Endodermal cell (in vitro differentiated cells): ENCODE data around the gene SPON2. TPM values are rescaled to one million over a fixed set of nuclear protein-coding genes. Genes with fewer than 3 reads are reported as not detected.
A peak's percentile ranks its signal among the peaks of the same experiment; 100 is the strongest.
"Not testable (repeated sequence)": the region's sequence is repeated elsewhere in the genome, so short reads cannot be mapped to it uniquely, and the experiment has no call there.

Source experiments
- DNase-seq: peaks from one replicate; pipeline ENCODE4 v3.0.0-alpha.2; 2017
- H3K27ac ChIP-seq: 2 replicates; pipeline ENCODE4 v1.5.1; 2013; ENCODE audit warnings: mild to moderate bottlenecking, low read depth, low read length, moderate library complexity
- H3K27me3 ChIP-seq: 2 replicates; pipeline ENCODE4 v1.6.1; 2013; ENCODE audit warnings: mild to moderate bottlenecking, low read length, moderate library complexity; ENCODE audit not compliant: insufficient read depth, control insufficient read depth, poor library complexity, severe bottlenecking
- H3K36me3 ChIP-seq: 2 replicates; pipeline ENCODE4 v1.7.0; 2013; ENCODE audit warnings: mild to moderate bottlenecking, low read length, moderate library complexity; ENCODE audit not compliant: control insufficient read depth, insufficient read depth
- H3K4me1 ChIP-seq: one replicate; pipeline ENCODE4 v1.7.0; 2013; ENCODE audit warnings: low read length; ENCODE audit not compliant: control insufficient read depth, insufficient read depth
- H3K4me3 ChIP-seq: 2 replicates; pipeline ENCODE4 v1.5.1; 2013; ENCODE audit warnings: mild to moderate bottlenecking, low read length, moderate library complexity
- H3K9ac ChIP-seq: 2 replicates; pipeline ENCODE4 v1.6.1; 2013; ENCODE audit warnings: mild to moderate bottlenecking, low read length, moderate library complexity; ENCODE audit not compliant: poor library complexity, severe bottlenecking; ENCODE audit errors: extremely low read depth
- H3K9me3 ChIP-seq: 2 replicates; pipeline ENCODE4 v1.6.1; 2013; ENCODE audit warnings: mild to moderate bottlenecking, low read length, moderate library complexity; ENCODE audit not compliant: control insufficient read depth
- H3K27ac Mint-ChIP-seq: 2 replicates; pipeline ENCODE4 v1.8.0; 2020; ENCODE audit warnings: mixed read lengths
- H3K27me3 Mint-ChIP-seq: 2 replicates; pipeline ENCODE4 v1.8.0; 2021; ENCODE audit warnings: mild to moderate bottlenecking, mixed read lengths; ENCODE audit not compliant: insufficient read depth
- H3K36me3 Mint-ChIP-seq: 2 replicates; pipeline ENCODE4 v1.8.0; 2020; ENCODE audit warnings: low read depth, mixed read lengths
- H3K4me1 Mint-ChIP-seq: 2 replicates; pipeline ENCODE4 v1.8.0; 2020; ENCODE audit warnings: mixed read lengths
- H3K4me3 Mint-ChIP-seq: 2 replicates; pipeline ENCODE4 v1.8.0; 2020; ENCODE audit warnings: mild to moderate bottlenecking, moderate library complexity, mixed read lengths
- H3K9me3 Mint-ChIP-seq: 2 replicates; pipeline ENCODE4 v1.8.0; 2020; ENCODE audit warnings: mild to moderate bottlenecking, mixed read lengths
- WGBS, 2 experiments: methylation state at CpG; one replicate each; pipeline versions ENCODE4 v1.1.5 to v1.1.7; 2013; ENCODE audit warnings: missing lambda C conversion rate in 2 of 2, mixed read lengths in 1 of 2; ENCODE audit not compliant: insufficient coverage in 1 of 2, insufficient read length in 1 of 2; 5-methylcytosine and 5-hydroxymethylcytosine counted together
- total RNA-seq, 2 donors: library from RNA; stranded (reverse); fragmentation: NEBNext Ultra II Directional in 1 of 2; extraction: Animal tissue kit (Norgen Biotek cat#: 25700) in 1 of 2; gene quantifications; 2 replicates in 1 of 2; 3 replicates in 1 of 2; pipeline ENCODE4 v1.2.1, GENCODE V29; 2021
- TF ChIP-seq, protein P1 (sequence below): fragments of 200-600 bp; sonication (generic); conservative IDR thresholded peaks from 2 replicates; pipeline ENCODE4 v1.5.0; 2021; ENCODE audit warnings: antibody characterized with exemption, mild to moderate bottlenecking

SPON2 gene
- total RNA-seq, 2 donors from 2014 or later: 1.4 to 2.6 TPM

DNA sequence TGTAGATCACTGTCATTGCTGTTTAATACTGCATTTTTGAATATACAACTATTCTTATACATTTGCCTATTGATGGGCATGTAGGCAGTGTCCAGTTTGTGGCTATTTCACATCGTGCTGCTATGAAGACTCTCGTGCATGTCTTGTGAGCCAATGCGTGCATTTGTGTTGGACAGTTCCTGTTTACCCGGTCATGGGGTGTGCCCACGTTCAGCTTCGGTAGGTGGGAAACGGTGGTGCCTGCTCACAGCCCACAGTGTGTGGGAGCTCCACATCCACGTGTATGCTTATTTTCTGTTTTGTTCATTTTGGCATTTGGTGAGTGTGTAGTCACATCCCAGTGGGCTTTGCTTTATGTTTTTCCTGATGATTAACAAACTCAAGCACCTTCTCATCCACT, 39.4 kb downstream of the SPON2 start:
- TF ChIP-seq, protein P1, sequence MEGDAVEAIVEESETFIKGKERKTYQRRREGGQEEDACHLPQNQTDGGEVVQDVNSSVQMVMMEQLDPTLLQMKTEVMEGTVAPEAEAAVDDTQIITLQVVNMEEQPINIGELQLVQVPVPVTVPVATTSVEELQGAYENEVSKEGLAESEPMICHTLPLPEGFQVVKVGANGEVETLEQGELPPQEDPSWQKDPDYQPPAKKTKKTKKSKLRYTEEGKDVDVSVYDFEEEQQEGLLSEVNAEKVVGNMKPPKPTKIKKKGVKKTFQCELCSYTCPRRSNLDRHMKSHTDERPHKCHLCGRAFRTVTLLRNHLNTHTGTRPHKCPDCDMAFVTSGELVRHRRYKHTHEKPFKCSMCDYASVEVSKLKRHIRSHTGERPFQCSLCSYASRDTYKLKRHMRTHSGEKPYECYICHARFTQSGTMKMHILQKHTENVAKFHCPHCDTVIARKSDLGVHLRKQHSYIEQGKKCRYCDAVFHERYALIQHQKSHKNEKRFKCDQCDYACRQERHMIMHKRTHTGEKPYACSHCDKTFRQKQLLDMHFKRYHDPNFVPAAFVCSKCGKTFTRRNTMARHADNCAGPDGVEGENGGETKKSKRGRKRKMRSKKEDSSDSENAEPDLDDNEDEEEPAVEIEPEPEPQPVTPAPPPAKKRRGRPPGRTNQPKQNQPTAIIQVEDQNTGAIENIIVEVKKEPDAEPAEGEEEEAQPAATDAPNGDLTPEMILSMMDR: no peak
- Histone ChIP-seq H3K4me3 (no peak overlapping the region), H3K27me3 (peaks cover 42% of the 10 kb centered on the region), H3K4me1 (no peaks in the 10 kb centered on the region), H3K9ac (no peak overlapping the region), H3K9me3 (no peaks in the 10 kb centered on the region), H3K27ac (no peak overlapping the region), H3K36me3 (no peaks in the 10 kb centered on the region)
- H3K27me3 Mint-ChIP-seq: peaks cover 10% of the 10 kb centered on the region
- no peak for DNase-seq
- no peaks in the 10 kb centered on the region for H3K4me1 Mint-ChIP-seq
- 71 to 81% methylated on average over 6 to 8 of the region's 8 CpGs for WGBS, 2 experiments
- no peaks in the 10 kb centered on the region for H3K36me3 Mint-ChIP-seq
- H3K27ac Mint-ChIP-seq: no peak overlapping the region
- peaks cover under 1% of the 10 kb centered on the region for H3K9me3 Mint-ChIP-seq
- no peak overlapping the region for H3K4me3 Mint-ChIP-seq

DNA sequence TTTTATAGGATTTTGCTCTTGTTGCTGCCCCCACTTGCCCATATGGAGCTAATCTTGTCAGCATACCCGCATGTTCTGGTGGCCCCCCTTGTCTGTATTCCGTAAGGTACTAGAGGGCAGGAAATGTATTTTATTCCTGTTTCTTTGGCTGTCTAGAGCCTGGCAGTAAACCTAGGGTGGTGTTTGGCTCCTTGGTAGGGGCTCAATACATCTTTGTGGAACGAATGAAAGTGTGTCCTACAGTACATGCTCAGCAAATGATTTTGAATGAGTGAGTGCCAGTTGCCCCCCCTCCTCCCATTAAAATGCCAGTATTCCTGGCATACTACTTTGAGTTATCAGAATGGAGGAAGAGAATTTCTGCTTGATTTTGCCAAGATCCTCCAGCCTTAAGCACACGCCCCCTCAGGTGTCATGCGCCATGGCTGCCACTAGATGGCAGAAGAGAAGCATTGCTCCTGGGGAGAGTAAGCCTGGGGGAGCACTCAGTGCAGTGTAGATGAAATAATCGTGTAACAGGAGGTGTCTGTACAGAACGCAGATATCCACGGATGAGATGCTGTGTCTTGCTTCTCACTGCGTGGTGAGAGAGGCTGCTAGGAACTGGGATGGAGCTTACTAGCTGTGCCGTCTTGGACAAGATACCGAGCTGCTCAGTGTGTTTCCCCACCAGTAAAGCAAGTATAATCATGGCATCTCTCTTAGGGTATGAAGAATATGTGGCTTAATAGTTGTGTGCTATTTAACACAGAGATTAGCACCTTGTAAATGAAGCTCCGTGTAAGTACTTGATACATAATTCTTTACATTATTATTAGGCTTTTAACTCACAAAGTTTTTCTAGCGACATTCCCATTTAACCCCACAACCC, 41.8 kb downstream of the SPON2 start:
- no peaks in the 10 kb centered on the region for H3K9me3 Mint-ChIP-seq
- H3K27me3 Mint-ChIP-seq: peaks cover 8% of the 10 kb centered on the region
- 28 to 45% methylated on average over 9 to 13 of the region's 13 CpGs for WGBS, 2 experiments
- H3K36me3 Mint-ChIP-seq: no peaks in the 10 kb centered on the region
- H3K27ac ChIP-seq: no peak overlapping the region
- no peaks in the 10 kb centered on the region for H3K4me1 ChIP-seq
- no peak overlapping the region for H3K9ac ChIP-seq
- peaks cover 24% of the 10 kb centered on the region for H3K27me3 ChIP-seq
- no peaks in the 10 kb centered on the region for H3K4me1 Mint-ChIP-seq
- no peak overlapping the region for H3K4me3 Mint-ChIP-seq
- DNase-seq: peak; percentile 88
- H3K27ac Mint-ChIP-seq: no peak overlapping the region
- H3K9me3 ChIP-seq: no peaks in the 10 kb centered on the region
- TF ChIP-seq, protein P1: peak; percentile 98
- no peak overlapping the region for H3K4me3 ChIP-seq
- no peaks in the 10 kb centered on the region for H3K36me3 ChIP-seq

DNA sequence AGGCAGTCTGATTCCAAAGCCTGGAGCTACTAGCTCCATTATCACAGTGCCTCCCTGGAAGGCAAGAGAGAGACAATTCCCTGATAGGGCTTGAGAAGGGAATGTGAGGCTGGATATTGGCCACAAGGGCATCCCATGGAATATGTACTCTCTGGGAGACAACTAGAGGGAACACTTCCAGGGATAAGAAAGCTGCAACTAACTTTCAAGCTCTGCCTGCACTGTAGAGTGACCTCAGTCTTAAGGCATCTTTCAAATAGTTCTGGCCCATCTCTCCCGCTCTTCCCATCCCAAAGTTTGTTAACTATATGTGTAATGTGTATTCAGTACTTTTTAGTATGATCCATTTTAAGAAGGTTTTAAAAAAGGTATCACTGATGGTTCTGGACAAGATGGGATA, 45.9 kb downstream of the SPON2 start:
- Mint-ChIP-seq H3K27me3 (peaks cover 14% of the 10 kb centered on the region), H3K36me3 (no peaks in the 10 kb centered on the region), H3K4me3 (no peak overlapping the region), H3K4me1 (no peaks in the 10 kb centered on the region), H3K9me3 (no peaks in the 10 kb centered on the region), H3K27ac (no peak overlapping the region)
- Histone ChIP-seq H3K36me3 (no peaks in the 10 kb centered on the region), H3K27me3 (peaks cover 35% of the 10 kb centered on the region), H3K9me3 (no peaks in the 10 kb centered on the region), H3K4me3 (no peak overlapping the region), H3K4me1 (no peaks in the 10 kb centered on the region), H3K9ac (no peak overlapping the region), H3K27ac (no peak overlapping the region)
- WGBS, 2 experiments: 89% methylated on average over 1 of the region's 1 CpG; no CpG with 5 or more reads in 1 of the 2 experiments
- TF ChIP-seq, protein P1: no peak
- DNase-seq: no peak

DNA sequence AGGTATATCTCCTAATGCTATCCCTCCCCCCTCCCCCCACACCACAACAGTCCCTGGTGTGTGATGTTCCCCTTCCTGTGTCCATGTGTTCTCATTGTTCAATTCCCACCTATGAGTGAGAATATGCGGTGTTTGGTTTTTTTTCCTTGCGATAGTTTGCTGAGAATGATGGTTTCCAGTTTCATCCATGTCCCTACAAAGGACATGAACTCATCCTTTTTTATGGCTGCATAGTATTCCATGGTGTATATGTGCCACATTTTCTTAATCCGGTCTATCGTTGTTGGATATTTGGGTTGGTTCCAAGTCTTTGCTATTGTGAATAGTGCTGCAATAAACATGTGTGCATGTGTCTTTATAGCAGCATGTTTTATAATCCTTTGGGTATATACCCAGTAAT, 46.9 kb downstream of the SPON2 start:
- not testable (repeated sequence) for H3K9ac ChIP-seq, H3K27ac Mint-ChIP-seq, H3K9me3 ChIP-seq, DNase-seq, H3K36me3 ChIP-seq, H3K4me1 ChIP-seq, H3K27ac ChIP-seq, H3K36me3 Mint-ChIP-seq, H3K4me3 ChIP-seq, H3K4me1 Mint-ChIP-seq, H3K4me3 Mint-ChIP-seq, H3K9me3 Mint-ChIP-seq
- peaks cover 46% of the 10 kb centered on the region for H3K27me3 ChIP-seq
- WGBS, 2 experiments: 100% methylated on average over 2 of the region's 4 CpGs; no CpG with 5 or more reads in 1 of the 2 experiments
- H3K27me3 Mint-ChIP-seq: peaks cover 23% of the 10 kb centered on the region
